MG63 (cell line): Measurements from ENCODE around the gene F2RL1. TPM values are rescaled to one million over a fixed set of nuclear protein-coding genes. Genes with fewer than 3 reads are reported as not detected.
"Not testable (repeated sequence)": the region's sequence is repeated elsewhere in the genome, so short reads cannot be mapped to it uniquely, and the experiment has no call there.

Experiments used
- DNase-seq: peaks from one replicate; pipeline ENCODE4 v3.0.0-alpha.2; 2020
- H3K27me3 ChIP-seq: fragments of 250-450 bp; sonication (Bioruptor Pico); 2 replicates; pipeline ENCODE4 v1.5.1; 2020; ENCODE audit warnings: mild to moderate bottlenecking, moderate library complexity
- H3K36me3 ChIP-seq: fragments of 250-450 bp; sonication (Bioruptor Pico); 2 replicates; pipeline ENCODE4 v1.5.1; 2020; ENCODE audit warnings: mild to moderate bottlenecking, moderate library complexity
- H3K4me3 ChIP-seq: fragments of 250-450 bp; sonication (Bioruptor Pico); 2 replicates; pipeline ENCODE4 v1.5.1; 2020; ENCODE audit warnings: mild to moderate bottlenecking, moderate library complexity
- H3K9me3 ChIP-seq: fragments of 250-450 bp; sonication (Bioruptor Pico); 2 replicates; pipeline ENCODE4 v1.5.1; 2020; ENCODE audit warnings: mild to moderate bottlenecking, moderate library complexity
- total RNA-seq: library from RNA; depleted of rRNA; stranded (reverse); fragments of >200 nt; shearing (Covaris generic); gene quantifications from 2 replicates; pipeline ENCODE4 v1.2.3, GENCODE V29; 2014; ENCODE audit warnings: low replicate concordance

The F2RL1 gene
- total RNA-seq, 1 experiment from 2014 or later = 1.2 TPM

GRCh38 chr5:76800579-76800978, 18.3 kb upstream of the F2RL1 start:
- H3K27me3 ChIP-seq = no peaks in the 10 kb centered on the region
- no peaks in the 10 kb centered on the region for H3K36me3 ChIP-seq
- DNase-seq = no peak
- H3K9me3 ChIP-seq = no peaks in the 10 kb centered on the region
- no peak overlapping the region for H3K4me3 ChIP-seq

GRCh38 chr5:76801159-76801802, 17.5 kb upstream of the F2RL1 start:
- DNase-seq = peak; percentile 88
- H3K4me3 ChIP-seq = no peak overlapping the region
- H3K27me3 ChIP-seq = no peaks in the 10 kb centered on the region
- no peaks in the 10 kb centered on the region for H3K36me3 ChIP-seq
- no peaks in the 10 kb centered on the region for H3K9me3 ChIP-seq

GRCh38 chr5:76801803-76802195, 17.0 kb upstream of the F2RL1 start:
- no peaks in the 10 kb centered on the region for H3K9me3 ChIP-seq
- no peak for DNase-seq
- no peak overlapping the region for H3K4me3 ChIP-seq
- H3K27me3 ChIP-seq = no peaks in the 10 kb centered on the region
- H3K36me3 ChIP-seq = no peaks in the 10 kb centered on the region

GRCh38 chr5:76804266-76804665, 14.6 kb upstream of the F2RL1 start:
- H3K9me3 ChIP-seq = no peaks in the 10 kb centered on the region
- no peaks in the 10 kb centered on the region for H3K36me3 ChIP-seq
- H3K27me3 ChIP-seq = no peaks in the 10 kb centered on the region
- H3K4me3 ChIP-seq = no peak overlapping the region
- no peak for DNase-seq

GRCh38 chr5:76805821-76806505, 12.9 kb upstream of the F2RL1 start:
- H3K4me3 ChIP-seq = no peak overlapping the region
- H3K27me3 ChIP-seq = no peaks in the 10 kb centered on the region

GRCh38 chr5:76807296-76807695, 11.5 kb upstream of the F2RL1 start:
- Histone ChIP-seq H3K36me3 (no peaks in the 10 kb centered on the region), H3K27me3 (no peaks in the 10 kb centered on the region), H3K9me3 (no peaks in the 10 kb centered on the region), H3K4me3 (no peak overlapping the region)
- DNase-seq = no peak

More at GRCh38 chr5:76805821-76806505, 12.9 kb upstream of the F2RL1 start:
- H3K36me3 ChIP-seq = no peaks in the 10 kb centered on the region
- DNase-seq = peak; percentile 74
- no peaks in the 10 kb centered on the region for H3K9me3 ChIP-seq

GRCh38 chr5:76808141-76808691, 10.6 kb upstream of the F2RL1 start:
- no peaks in the 10 kb centered on the region for H3K9me3 ChIP-seq
- H3K27me3 ChIP-seq = no peaks in the 10 kb centered on the region
- no peaks in the 10 kb centered on the region for H3K36me3 ChIP-seq
- H3K4me3 ChIP-seq = no peak overlapping the region
- no peak for DNase-seq

- Histone ChIP-seq H3K27me3 (no peaks in the 10 kb centered on the region), H3K36me3 (no peaks in the 10 kb centered on the region), H3K4me3 (no peak overlapping the region), H3K9me3 (no peaks in the 10 kb centered on the region)
- DNase-seq = no peak
These were observed 9.7 kb upstream of the F2RL1 start for GRCh38 chr5:76809141-76809540.

- H3K36me3 ChIP-seq = no peaks in the 10 kb centered on the region
- DNase-seq = no peak
- no peaks in the 10 kb centered on the region for H3K9me3 ChIP-seq
- H3K27me3 ChIP-seq = no peaks in the 10 kb centered on the region
- H3K4me3 ChIP-seq = no peak overlapping the region
These were observed 8.6 kb upstream of the F2RL1 start for GRCh38 chr5:76810236-76810635.

- no peak overlapping the region for H3K4me3 ChIP-seq
- peak; percentile 28 for DNase-seq
- H3K9me3 ChIP-seq = no peaks in the 10 kb centered on the region
- no peaks in the 10 kb centered on the region for H3K36me3 ChIP-seq
- H3K27me3 ChIP-seq = no peaks in the 10 kb centered on the region
These were observed 7.6 kb upstream of the F2RL1 start for GRCh38 chr5:76811214-76811613.

- not testable (repeated sequence) for H3K9me3 ChIP-seq, H3K27me3 ChIP-seq, H3K36me3 ChIP-seq, DNase-seq, H3K4me3 ChIP-seq
These were observed 6.6 kb upstream of the F2RL1 start for GRCh38 chr5:76812209-76812608.

GRCh38 chr5:76813982-76814562, 4.8 kb upstream of the F2RL1 start:
- no peaks in the 10 kb centered on the region for H3K27me3 ChIP-seq
- no peaks in the 10 kb centered on the region for H3K36me3 ChIP-seq
- peak; percentile 82 for DNase-seq
- no peak overlapping the region for H3K4me3 ChIP-seq
- no peaks in the 10 kb centered on the region for H3K9me3 ChIP-seq

- H3K4me3 ChIP-seq = no peak overlapping the region
- no peaks in the 10 kb centered on the region for H3K27me3 ChIP-seq
- no peaks in the 10 kb centered on the region for H3K36me3 ChIP-seq
- H3K9me3 ChIP-seq = no peaks in the 10 kb centered on the region
- DNase-seq = no peak
These were observed 2.6 kb upstream of the F2RL1 start for GRCh38 chr5:76816110-76816831.

GRCh38 chr5:76819851-76820525, 1.2 kb downstream of the F2RL1 start:
- no peaks in the 10 kb centered on the region for H3K36me3 ChIP-seq
- H3K27me3 ChIP-seq = no peaks in the 10 kb centered on the region
- H3K9me3 ChIP-seq = peaks cover 3% of the 10 kb centered on the region; the same call in 1 of the 2 replicates
- H3K4me3 ChIP-seq = no peak overlapping the region
- DNase-seq = no peak

- H3K27me3 ChIP-seq = no peaks in the 10 kb centered on the region
- H3K4me3 ChIP-seq = no peak overlapping the region
- DNase-seq = no peak
- peaks cover 3% of the 10 kb centered on the region; the same call in 1 of the 2 replicates for H3K9me3 ChIP-seq
- H3K36me3 ChIP-seq = no peaks in the 10 kb centered on the region
These were observed 1.7 kb downstream of the F2RL1 start for GRCh38 chr5:76820526-76820890.

GRCh38 chr5:76821136-76821535, 2.3 kb downstream of the F2RL1 start:
- no peaks in the 10 kb centered on the region for H3K27me3 ChIP-seq

More at GRCh38 chr5:76821136-76821535, 2.3 kb downstream of the F2RL1 start:
- no peak overlapping the region for H3K4me3 ChIP-seq
- H3K36me3 ChIP-seq = no peaks in the 10 kb centered on the region
- peaks cover 3% of the 10 kb centered on the region; the same call in 1 of the 2 replicates for H3K9me3 ChIP-seq
- DNase-seq = no peak
